ENCODE data around the gene RGS6. TPM values are rescaled to one million over a fixed set of nuclear protein-coding genes. Genes with fewer than 3 reads are reported as not detected.
A peak's percentile ranks its signal among the peaks of the same experiment; 100 is the strongest.

RGS6 gene
- polyA plus RNA-seq, 1 donor: 6.0 TPM

- peak; percentile 32 for DNase-seq (ENCODE audit: low read depth)
Measured at GRCh38 chr14:72014486-72014885, 82.3 kb downstream of the RGS6 start.

DNA sequence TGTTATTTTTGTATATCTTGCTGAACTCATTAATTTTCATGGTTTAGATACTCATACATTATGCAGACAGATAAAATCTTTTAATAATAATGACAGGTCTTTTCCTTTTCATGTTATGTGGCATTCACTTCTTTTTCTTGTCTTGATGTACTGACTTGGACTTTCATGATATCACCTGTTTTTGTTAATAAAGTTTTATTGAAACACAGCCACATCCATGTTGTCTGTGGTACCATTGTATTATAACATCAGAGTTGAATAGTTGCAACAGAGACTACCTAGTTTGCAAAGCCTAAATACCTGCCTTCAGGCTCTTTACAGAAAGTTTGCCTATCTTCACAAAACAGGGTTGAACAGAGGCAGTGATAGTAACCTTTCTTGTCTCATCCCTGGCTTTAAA is 85.1 kb downstream of the RGS6 start:
- DNase-seq (ENCODE audit: low read depth): no peak

DNA sequence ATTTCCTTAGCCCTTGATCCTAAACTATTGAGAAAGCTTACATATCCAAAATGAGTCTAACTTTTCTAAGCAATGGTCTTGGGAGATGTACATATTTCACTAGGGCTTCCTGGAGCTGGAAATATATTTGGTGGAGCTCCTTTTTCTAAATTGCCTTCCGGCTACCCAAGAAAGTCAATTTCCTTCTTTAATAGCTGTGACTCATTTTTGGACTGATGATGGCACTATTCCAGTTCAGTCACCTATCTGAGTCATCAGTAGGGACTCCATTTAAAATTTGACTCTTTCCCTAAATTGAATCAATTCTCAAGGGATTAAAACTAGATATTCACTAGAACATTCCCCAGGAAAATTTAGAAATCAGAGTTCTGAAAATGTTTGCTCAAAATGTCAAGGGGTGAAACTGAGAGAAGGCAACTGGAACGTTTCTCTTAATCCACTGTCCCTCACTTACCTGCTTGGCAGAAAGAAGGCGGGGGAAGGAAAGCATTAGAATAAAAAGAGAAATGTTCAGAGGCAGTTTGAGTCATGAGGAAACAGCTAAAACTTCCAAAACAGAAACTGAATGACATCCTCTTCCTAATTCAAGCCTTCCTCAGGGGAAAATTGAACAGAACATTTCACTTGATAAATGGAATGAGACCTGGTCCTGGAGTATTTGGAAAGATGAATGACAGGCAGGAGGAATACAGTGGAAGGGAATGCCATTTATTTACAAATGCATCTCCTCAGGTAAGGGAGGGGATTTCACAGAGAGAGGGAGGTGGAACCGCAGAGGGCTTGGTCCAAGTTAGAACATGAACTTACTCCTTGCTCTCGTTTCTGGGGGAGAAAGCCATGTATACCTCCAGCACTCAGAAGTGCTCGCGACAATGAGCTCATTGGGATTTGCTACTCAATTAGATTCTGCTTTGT is 91.2 kb downstream of the RGS6 start:
- DNase-seq (ENCODE audit: low read depth): no peak

DNA sequence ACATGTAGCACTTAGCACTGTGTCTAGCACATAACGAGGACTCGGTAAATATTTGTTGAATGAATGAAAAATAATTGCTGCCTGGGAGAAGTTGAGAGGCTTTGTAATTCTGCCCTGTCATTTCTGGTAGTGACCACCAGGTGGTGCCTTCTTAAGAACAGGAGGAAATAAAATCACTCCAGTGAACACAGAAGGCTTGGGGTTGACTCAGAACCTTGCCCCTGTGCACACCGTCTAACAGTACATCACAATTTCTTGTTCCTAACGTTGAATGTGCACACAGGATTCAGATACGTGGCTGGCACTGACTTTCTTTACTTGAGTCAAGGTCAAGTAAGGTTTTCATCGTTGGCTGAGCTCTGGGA is 91.8 kb downstream of the RGS6 start:
- DNase-seq (ENCODE audit: low read depth): no peak

DNA sequence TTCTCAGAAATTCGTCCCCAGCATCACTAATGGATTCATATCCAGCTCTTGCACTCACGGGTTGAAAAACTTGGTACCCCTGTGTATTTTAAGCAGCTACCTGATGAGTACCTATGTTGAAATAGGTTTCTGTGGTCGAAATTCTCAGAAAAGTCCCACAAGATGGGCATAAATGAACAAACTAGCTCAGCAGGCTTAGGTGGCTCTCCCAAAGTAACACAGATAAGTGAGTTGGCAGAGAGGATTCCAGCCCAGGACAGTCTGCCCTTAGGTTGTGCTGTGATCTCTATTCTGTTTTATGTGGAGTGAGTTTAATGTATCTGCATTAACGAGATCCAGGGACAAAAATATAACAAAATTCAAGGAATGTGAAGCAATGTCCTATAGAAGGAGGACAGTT is 92.3 kb downstream of the RGS6 start:
- DNase-seq (ENCODE audit: low read depth): no peak

DNA sequence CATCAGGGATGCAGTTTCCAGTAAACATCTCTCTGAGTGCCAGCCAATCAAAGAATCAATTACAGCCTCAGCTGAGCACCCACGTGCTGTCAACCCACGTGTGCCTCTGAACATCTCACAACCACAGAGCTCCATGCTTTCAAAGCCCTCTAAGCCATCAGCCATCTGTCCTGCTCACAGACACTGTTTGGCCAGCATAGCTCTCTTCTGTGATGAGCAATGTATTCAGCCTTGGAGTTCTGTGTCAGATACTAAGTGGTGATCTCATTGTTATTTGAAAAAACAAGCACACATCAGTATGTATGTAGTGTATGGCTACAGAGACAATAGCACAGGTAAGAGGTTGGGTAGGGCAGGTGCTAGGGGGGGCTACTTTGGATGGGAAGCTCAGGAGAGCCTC is 94.3 kb downstream of the RGS6 start:
- DNase-seq (ENCODE audit: low read depth): no peak

DNA sequence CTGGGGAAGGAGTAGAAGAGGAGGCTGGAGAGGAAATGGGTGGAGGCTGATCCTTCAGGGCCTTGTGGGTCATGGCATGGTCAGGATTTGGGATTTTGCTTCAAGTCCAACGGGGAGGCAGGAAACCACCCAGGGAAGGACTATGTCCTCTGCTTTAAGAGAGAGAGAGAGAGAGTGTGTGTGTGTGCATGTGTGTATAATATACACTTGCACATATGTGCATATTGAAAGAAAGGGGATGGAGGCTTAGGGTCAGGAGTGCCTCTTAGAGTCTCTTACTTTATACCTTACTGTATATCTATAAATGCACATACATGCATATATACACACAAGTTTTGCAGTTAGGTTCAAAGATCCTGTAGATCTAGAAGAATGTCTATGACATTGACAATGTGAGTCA is 94.8 kb downstream of the RGS6 start:
- DNase-seq (ENCODE audit: low read depth): no peak

- no peak for DNase-seq (ENCODE audit: low read depth)
Measured at GRCh38 chr14:72033365-72033764, 101.1 kb downstream of the RGS6 start.

GRCh38 chr14:72040528-72040927 is 108.3 kb downstream of the RGS6 start:
- DNase-seq (ENCODE audit: low read depth): no peak

GRCh38 chr14:72045271-72045670 is 113.0 kb downstream of the RGS6 start:
- no peak for DNase-seq (ENCODE audit: low read depth)

GRCh38 chr14:72045885-72046284 is 113.7 kb downstream of the RGS6 start:
- DNase-seq (ENCODE audit: low read depth): no peak

- DNase-seq (ENCODE audit: low read depth): no peak
Measured at GRCh38 chr14:72049462-72049861, 117.2 kb downstream of the RGS6 start.

DNA sequence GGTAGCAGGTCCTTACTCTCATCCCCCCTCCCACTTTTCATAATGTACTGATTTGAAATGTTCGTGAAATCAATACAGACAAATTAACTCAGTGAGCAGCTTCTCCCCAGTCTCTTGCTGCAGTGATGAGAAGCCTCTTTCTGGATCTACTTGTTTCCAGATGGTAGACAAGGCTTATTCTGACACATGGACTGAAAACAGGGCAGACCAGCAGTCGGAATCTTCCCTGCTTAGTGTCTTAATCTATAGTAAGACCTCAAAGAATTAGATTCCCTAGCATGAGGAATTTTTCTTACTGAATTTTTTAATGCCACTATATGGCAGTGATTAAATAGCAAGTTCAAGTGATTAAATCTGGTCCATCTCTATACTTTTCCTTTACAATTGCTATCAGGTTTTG is 120.1 kb downstream of the RGS6 start:
- DNase-seq (ENCODE audit: low read depth): no peak

GRCh38 chr14:72053651-72054050 is 121.4 kb downstream of the RGS6 start:
- no peak for DNase-seq (ENCODE audit: low read depth)

- no peak for DNase-seq (ENCODE audit: low read depth)
Measured at GRCh38 chr14:72054911-72055310, 122.7 kb downstream of the RGS6 start.

GRCh38 chr14:72057701-72058285 is 125.6 kb downstream of the RGS6 start:
- peak; percentile 49 for DNase-seq (ENCODE audit: low read depth)

DNA sequence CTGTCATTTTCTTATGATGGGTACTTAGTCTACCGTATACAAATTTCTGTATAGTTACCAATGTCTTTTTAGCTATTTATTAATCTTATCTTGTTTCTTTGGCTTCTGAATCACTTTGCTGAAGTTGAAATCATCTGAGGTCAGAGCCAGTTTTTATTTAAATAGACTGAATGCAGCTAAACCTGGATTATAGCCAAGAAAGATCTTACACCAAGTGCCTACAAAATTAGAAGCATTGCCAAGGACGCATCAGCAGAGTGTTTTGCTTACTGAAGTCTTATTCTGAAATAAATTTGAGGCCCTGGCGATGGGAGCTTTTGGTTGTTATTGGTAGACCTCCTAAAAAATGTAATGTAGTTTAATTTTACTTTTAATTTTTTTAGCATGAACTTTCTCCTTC is 128.2 kb downstream of the RGS6 start:
- DNase-seq (ENCODE audit: low read depth): no peak

- DNase-seq (ENCODE audit: low read depth): no peak
Measured at GRCh38 chr14:72060917-72061316, 128.7 kb downstream of the RGS6 start.

GRCh38 chr14:72061718-72062117 is 129.5 kb downstream of the RGS6 start:
- DNase-seq (ENCODE audit: low read depth): no peak

DNA sequence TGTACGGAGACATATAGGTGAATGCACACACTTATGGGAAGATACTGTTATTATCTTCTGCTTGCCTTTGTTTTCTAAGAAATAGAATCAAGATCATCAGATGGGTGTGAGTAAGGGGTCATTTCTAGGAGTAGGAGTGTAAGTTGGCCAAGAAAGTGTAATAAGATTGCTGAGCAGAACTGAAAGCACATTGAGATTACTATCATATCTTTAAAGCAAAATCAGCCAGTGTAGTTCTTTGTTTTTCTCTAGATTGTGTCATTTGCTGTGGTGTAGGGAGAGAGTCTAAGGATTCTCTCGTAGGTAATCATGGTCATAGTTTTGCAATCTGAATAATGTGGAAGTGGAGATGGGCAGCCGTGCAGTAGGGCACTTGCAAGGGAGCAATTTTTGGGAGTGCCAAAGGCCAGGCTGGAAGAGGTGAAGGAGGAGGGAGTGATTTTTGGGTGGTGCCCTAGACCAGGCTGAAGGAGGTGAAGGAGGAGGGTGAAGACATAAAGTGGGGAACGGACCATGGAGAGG is 131.6 kb downstream of the RGS6 start:
- DNase-seq (ENCODE audit: low read depth): no peak

DNA sequence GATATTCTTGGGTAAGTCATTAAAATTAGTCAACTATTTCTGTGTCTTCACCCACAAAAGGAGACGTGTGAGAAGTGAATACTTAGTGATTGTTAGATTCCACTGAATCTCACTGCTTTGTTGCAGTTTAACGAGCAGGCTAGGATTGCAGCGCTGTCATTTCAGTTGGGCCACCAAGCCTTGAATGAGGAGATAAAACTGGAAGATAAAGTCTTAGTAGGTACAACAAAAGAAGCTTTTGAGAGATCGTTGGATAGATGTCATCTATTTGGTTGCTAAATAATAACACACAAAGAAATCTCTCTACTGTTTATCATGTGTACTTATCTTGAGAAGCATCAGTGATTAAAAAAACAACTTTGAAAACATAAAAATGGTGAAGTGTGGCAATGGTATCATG is 132.3 kb downstream of the RGS6 start:
- DNase-seq (ENCODE audit: low read depth): no peak

DNA sequence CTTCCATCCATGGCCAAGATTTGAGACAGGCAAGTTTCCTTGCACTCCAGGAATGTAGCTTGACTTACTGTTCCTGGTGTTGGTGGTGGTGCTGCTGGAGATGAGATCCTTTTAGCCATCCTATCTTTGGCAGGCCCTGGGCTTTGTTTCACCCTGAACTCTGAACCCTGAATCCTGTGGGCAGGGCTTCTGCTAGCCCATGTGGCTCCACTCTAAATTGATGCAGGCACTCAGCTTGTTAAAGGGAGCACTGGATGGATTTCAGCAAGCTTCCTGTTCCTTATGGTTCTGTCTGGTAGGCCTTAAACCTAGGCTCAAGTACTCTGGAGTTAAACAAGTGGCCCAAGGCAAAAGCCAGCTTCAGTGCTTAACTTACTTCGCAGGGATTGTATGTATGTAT is 138.2 kb downstream of the RGS6 start:
- DNase-seq (ENCODE audit: low read depth): no peak

GRCh38 chr14:72075649-72076334 is 143.6 kb downstream of the RGS6 start:
- no peak for DNase-seq (ENCODE audit: low read depth)

All from forelimb muscle (tissue), 1 donor.